ENCODE data around the gene REN.

REN gene

DNA sequence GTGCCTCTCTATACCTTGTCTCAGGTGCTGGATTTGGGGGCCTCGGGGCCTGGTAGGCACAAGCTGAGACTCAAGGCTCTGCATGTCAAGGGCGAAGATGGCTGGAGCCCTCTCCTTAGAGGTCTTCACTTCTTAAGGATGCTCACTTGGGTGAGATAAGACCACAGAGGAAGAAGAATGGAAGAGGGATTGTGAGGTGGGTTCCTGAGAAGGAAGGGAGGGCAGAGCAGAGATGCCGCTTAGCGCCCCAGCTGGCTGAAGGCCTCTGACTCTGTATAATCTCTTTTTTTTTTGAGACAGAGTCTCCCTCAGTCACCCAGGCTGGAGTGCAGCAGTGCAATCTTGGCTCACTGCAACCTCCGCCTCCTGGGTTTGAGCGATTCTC is 61.0 kb downstream of the REN start:
- DNase-seq: no peak
